Spleen (tissue), 11 donors: ENCODE results near the gene VEPH1. TPM values are rescaled to one million over a fixed set of nuclear protein-coding genes. Genes with fewer than 3 reads are reported as not detected.

Experiments
- DNase-seq: peaks from one replicate; pipeline ENCODE4 v3.0.0-alpha.2; 2020
- H3K27ac ChIP-seq, 8 donors: fragments of 200-600 bp; sonication (generic) in 7 of 8; 1 replicate in 4 of 8; 2 replicates in 4 of 8; pipeline versions ENCODE4 v1.5.0 to v1.8.0; 2016 to 2021; ENCODE audit warnings: inconsistent platforms in 4 of 8, mild to moderate bottlenecking in 4 of 8, moderate library complexity in 1 of 8
- H3K27me3 ChIP-seq, 7 donors: fragments of 200-600 bp; sonication (generic) in 6 of 7; replicated peaks in 1 of 7; 1 replicate in 4 of 7; 2 replicates in 3 of 7; pipeline versions ENCODE4 v1.5.0 to v1.8.0; 2016 to 2021; ENCODE audit warnings: inconsistent platforms in 3 of 7, mild to moderate bottlenecking in 1 of 7
- H3K36me3 ChIP-seq, 6 donors: fragments of 200-600 bp; sonication (generic) in 5 of 6; 1 replicate in 4 of 6; 2 replicates in 2 of 6; pipeline versions ENCODE4 v1.5.0 to v1.8.0; 2016 to 2021; ENCODE audit warnings: inconsistent platforms in 2 of 6
- H3K4me1 ChIP-seq, 6 donors: fragments of 200-600 bp; sonication (generic) in 5 of 6; 1 replicate in 3 of 6; 2 replicates in 3 of 6; pipeline versions ENCODE4 v1.5.0 to v1.8.0; 2016 to 2021; ENCODE audit warnings: inconsistent platforms in 3 of 6
- H3K4me3 ChIP-seq, 8 donors: fragments of 200-600 bp; sonication (generic) in 7 of 8; 1 replicate in 4 of 8; 2 replicates in 4 of 8; pipeline versions ENCODE4 v1.5.0 to v1.8.0; 2016 to 2021; ENCODE audit warnings: inconsistent platforms in 4 of 8, mild to moderate bottlenecking in 4 of 8, moderate library complexity in 2 of 8
- H3K9me3 ChIP-seq, 8 donors: fragments of 200-600 bp; sonication (generic) in 7 of 8; 1 replicate in 4 of 8; 2 replicates in 4 of 8; pipeline versions ENCODE4 v1.5.0 to v1.8.0; 2016 to 2021; ENCODE audit warnings: inconsistent platforms in 4 of 8
- CTCF ChIP-seq, 11 experiments: fragments of 200-600 bp in 7 of 11; fragments of 450-650 bp in 4 of 11; sonication (generic) in 4 of 11; IDR thresholded peaks in 8 of 11; conservative IDR thresholded peaks in 3 of 11; 1 replicate in 7 of 11; 2 replicates in 4 of 11; pipeline versions ENCODE4 v1.4.0 to v1.8.0; 2016 to 2021; ENCODE audit warnings: antibody characterized with exemption in 11 of 11, inconsistent platforms in 4 of 11, mild to moderate bottlenecking in 1 of 11
- POLR2A ChIP-seq, 3 donors: fragments of 450-650 bp; IDR thresholded peaks; one replicate each; pipeline ENCODE4 v1.5.1; 2017; ENCODE audit warnings: antibody characterized with exemption in 3 of 3, mild to moderate bottlenecking in 1 of 3
- POLR2AphosphoS5 ChIP-seq, 3 donors: sonication (generic); formaldehyde crosslinking; IDR thresholded peaks; one replicate each; pipeline ENCODE4 v1.5.1; 2017; ENCODE audit warnings: antibody characterized with exemption in 3 of 3
- WGBS, 5 donors: extraction: QIAGEN DNeasy Blood & Tissue Kit in 3 of 5; methylation state at CpG; one replicate each; pipeline versions ENCODE4 v1.1.5 to v1.1.7; 2013 to 2018; 5-methylcytosine and 5-hydroxymethylcytosine counted together
- intact Hi-C: fragments of 100-400 bp; cut with DNase I; formaldehyde crosslinking; loops from one replicate; pipeline ENCODE4 v1.15.0; 2023; ENCODE audit warnings: low total_unique reads
- polyA plus RNA-seq, 3 donors: library from polyadenylated mRNA; stranded (reverse); fragments of 200-250 nt; gene quantifications; one replicate each; pipeline ENCODE4 v1.2.1, GENCODE V29; 2013
- total RNA-seq, 7 donors: library from RNA; depleted of rRNA in 3 of 7; stranded (reverse); fragments of >200 nt in 3 of 7; fragmentation: NEBNext Ultra II Directional in 4 of 7; extraction: Animal tissue kit (Norgen Biotek cat#: 25700) in 4 of 7; gene quantifications; one replicate each; pipeline versions ENCODE4 v1.1.0 to v1.2.1, GENCODE V29; 2016 to 2021
- donor health status: healthy with polysubstance abuse.
- donor health status: DM: no; HTN: no; CAD: no; lungs with moderate emphysema.
- donor health status: DM: no; HTN: no; CAD: no.
- donor health status: Bipolar disorder and iron deficiency.
- donor health status: healthy.
- donor health status: DM: no; HTN: no; CAD: no.
- donor health status: DM: yes; HTN: yes; CAD: no.

The VEPH1 gene
- total and polyA plus RNA-seq, 10 donors = 0.26 to 19.6 (median 5.8) TPM

DNA sequence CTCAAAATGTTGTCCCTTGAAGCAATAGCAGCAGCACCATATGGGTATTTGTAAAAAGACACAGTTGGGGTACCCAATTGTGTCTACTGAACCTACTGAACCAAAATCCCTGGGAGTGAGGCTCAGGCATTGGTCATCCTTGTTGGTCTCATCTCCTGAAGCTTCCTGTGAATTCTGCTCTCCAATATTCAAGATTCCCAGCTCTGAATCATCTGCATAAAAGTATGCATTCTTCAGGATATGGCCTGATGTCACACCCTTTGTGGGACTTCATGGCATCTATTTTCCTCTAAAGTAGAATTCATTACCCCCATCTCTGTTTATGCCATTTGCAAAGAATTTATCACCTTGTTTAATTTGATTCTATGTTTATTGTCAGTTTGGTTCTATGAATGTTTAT, 79.9 kb downstream of the VEPH1 start:
- H3K9me3 ChIP-seq = peaks cover 0 to 14% (median 3%) of the 10 kb centered on the region in 8 donors
- no peaks in the 10 kb centered on the region for H3K36me3 ChIP-seq
- no peaks in the 10 kb centered on the region for H3K27me3 ChIP-seq
- no peak overlapping the region for H3K27ac ChIP-seq
- H3K4me3 ChIP-seq = no peak overlapping the region
- H3K4me1 ChIP-seq = peaks cover 0 to 2% (median 0%) of the 10 kb centered on the region in 6 donors
- intact Hi-C loops = no loop called here
- TF ChIP-seq CTCF (IDR thresholded peaks at IDR 0.05 in 8 of 11, conservative IDR thresholded peaks at IDR 0.05 in 3 of 11) = no peak
- TF ChIP-seq POLR2A (IDR thresholded peaks at IDR 0.05) = no peak
- TF ChIP-seq POLR2AphosphoS5 (IDR thresholded peaks at IDR 0.05) = no peak
- no peak for DNase-seq

GRCh38 chr3:157420606-157421130, 82.5 kb downstream of the VEPH1 start:
- 62 to 81% (median 68%) methylated on average over 3 of the region's 3 CpGs for WGBS, 5 donors
- H3K9me3 ChIP-seq = peaks cover 0 to 11% (median under 1%) of the 10 kb centered on the region in 8 donors
- no peaks in the 10 kb centered on the region for H3K27me3 ChIP-seq
- peaks cover 0 to 3% (median 0%) of the 10 kb centered on the region in 6 donors for H3K4me1 ChIP-seq
- intact Hi-C loops = no loop called here
- TF ChIP-seq POLR2AphosphoS5 (IDR thresholded peaks at IDR 0.05) (no peak), CTCF (IDR thresholded peaks at IDR 0.05 in 8 of 11, conservative IDR thresholded peaks at IDR 0.05 in 3 of 11) (no peak), POLR2A (IDR thresholded peaks at IDR 0.05) (no peak)
- no peaks in the 10 kb centered on the region for H3K36me3 ChIP-seq
- no peak for DNase-seq
- H3K27ac ChIP-seq = no peak overlapping the region
- no peak overlapping the region for H3K4me3 ChIP-seq

GRCh38 chr3:157418104-157418503, 85.1 kb downstream of the VEPH1 start:
- intact Hi-C loops = no loop called here
- peaks cover 0 to 3% (median 0%) of the 10 kb centered on the region in 6 donors for H3K4me1 ChIP-seq

GRCh38 chr3:157417247-157417646, 86.0 kb downstream of the VEPH1 start:
- intact Hi-C loops = no loop called here
- TF ChIP-seq CTCF (IDR thresholded peaks at IDR 0.05 in 8 of 11, conservative IDR thresholded peaks at IDR 0.05 in 3 of 11) (no peak), POLR2AphosphoS5 (IDR thresholded peaks at IDR 0.05) (no peak), POLR2A (IDR thresholded peaks at IDR 0.05) (no peak)
- Histone ChIP-seq H3K9me3 (no peaks in the 10 kb centered on the region), H3K36me3 (no peaks in the 10 kb centered on the region), H3K4me3 (no peak overlapping the region), H3K27ac (peak overlapping the region in 7 of 8 donors; percentile 47 to 82 (median 59)), H3K4me1 (peaks cover 0 to 3% (median 0%) of the 10 kb centered on the region in 6 donors), H3K27me3 (no peaks in the 10 kb centered on the region)
- DNase-seq = no peak
- 75 to 85% (median 78%) methylated on average over 2 of the region's 2 CpGs for WGBS, 5 donors

More at GRCh38 chr3:157418104-157418503, 85.1 kb downstream of the VEPH1 start:
- Histone ChIP-seq H3K4me3 (no peak overlapping the region), H3K9me3 (no peaks in the 10 kb centered on the region), H3K36me3 (no peaks in the 10 kb centered on the region), H3K27me3 (no peaks in the 10 kb centered on the region), H3K27ac (peak overlapping the region in 2 of 8 donors; percentile 59 to 66)
- 63 to 78% (median 70%) methylated on average over 2 of the region's 2 CpGs for WGBS, 5 donors
- no peak for DNase-seq
- TF ChIP-seq POLR2A (IDR thresholded peaks at IDR 0.05) (no peak), CTCF (IDR thresholded peaks at IDR 0.05 in 8 of 11, conservative IDR thresholded peaks at IDR 0.05 in 3 of 11) (no peak), POLR2AphosphoS5 (IDR thresholded peaks at IDR 0.05) (no peak)
